H9 (cell line): ENCODE measurements around the gene PCNX3. TPM values are rescaled to one million over a fixed set of nuclear protein-coding genes. Genes with fewer than 3 reads are reported as not detected.

Experiments
- DNase-seq: peaks from one replicate; pipeline ENCODE4 v3.0.0-alpha.2; 2017
- H2AFZ ChIP-seq: one replicate; pipeline ENCODE4 v1.6.1; 2013; ENCODE audit warnings: mild to moderate bottlenecking, low read length, control low read depth, moderate library complexity
- H2AK5ac ChIP-seq: 2 replicates; pipeline ENCODE4 v1.6.1; 2013; ENCODE audit warnings: low read length, control low read depth, mixed read lengths; ENCODE audit not compliant: insufficient read length
- H2BK120ac ChIP-seq: one replicate; pipeline ENCODE4 v1.6.1; 2013; ENCODE audit warnings: low read depth, mild to moderate bottlenecking, low read length, control low read depth, inconsistent platforms; ENCODE audit not compliant: poor library complexity, severe bottlenecking
- H2BK12ac ChIP-seq: 2 replicates; pipeline ENCODE4 v1.6.1; 2013; ENCODE audit warnings: low read length, control low read depth, mixed read lengths, low read depth; ENCODE audit not compliant: insufficient read length
- H2BK15ac ChIP-seq: 2 replicates; pipeline ENCODE4 v1.6.1; 2013; ENCODE audit warnings: low read depth, low read length, control low read depth
- H2BK20ac ChIP-seq: one replicate; pipeline ENCODE4 v1.6.1; 2013; ENCODE audit warnings: low read depth, mild to moderate bottlenecking, low read length, control low read depth, inconsistent platforms; ENCODE audit not compliant: poor library complexity, severe bottlenecking
- H2BK5ac ChIP-seq: 2 replicates; pipeline ENCODE4 v1.6.1; 2013; ENCODE audit warnings: low read length, control low read depth, mixed read lengths; ENCODE audit not compliant: insufficient read length
- H3K14ac ChIP-seq: 2 replicates; pipeline ENCODE4 v1.6.1; 2013; ENCODE audit warnings: low read length, control low read depth; ENCODE audit not compliant: insufficient read depth
- H3K18ac ChIP-seq: 2 replicates; pipeline ENCODE4 v1.6.1; 2013; ENCODE audit warnings: low read depth, mild to moderate bottlenecking, mixed read lengths, low read length, control low read depth; ENCODE audit not compliant: insufficient read length
- H3K23ac ChIP-seq: 2 replicates; pipeline ENCODE4 v1.6.1; 2013; ENCODE audit warnings: low read length, control low read depth, mixed read lengths, low read depth; ENCODE audit not compliant: insufficient read length
- H3K23me2 ChIP-seq: 2 replicates; pipeline ENCODE4 v1.6.1; 2013; ENCODE audit warnings: low read depth, mild to moderate bottlenecking, mixed read lengths, low read length, control low read depth; ENCODE audit not compliant: insufficient read length, poor library complexity, severe bottlenecking
- H3K27ac ChIP-seq: 2 replicates; pipeline ENCODE4 v1.5.1; 2013; ENCODE audit warnings: low read length, control low read depth, mixed read lengths, low read depth; ENCODE audit not compliant: insufficient read length
- H3K27me3 ChIP-seq: 2 replicates; pipeline ENCODE4 v1.6.1; 2013; ENCODE audit warnings: low read length, control low read depth, inconsistent platforms; ENCODE audit not compliant: insufficient read depth
- H3K4ac ChIP-seq: 2 replicates; pipeline ENCODE4 v1.6.1; 2013; ENCODE audit warnings: low read depth, mild to moderate bottlenecking, control low read depth, inconsistent platforms, low read length, moderate library complexity
- H3K4me1 ChIP-seq: 2 replicates; pipeline ENCODE4 v1.6.1; 2013; ENCODE audit warnings: low read length, control low read depth, inconsistent platforms; ENCODE audit not compliant: insufficient read depth
- H3K4me2 ChIP-seq: 2 replicates; pipeline ENCODE4 v1.6.1; 2013; ENCODE audit warnings: low read length, control low read depth, mixed read lengths; ENCODE audit not compliant: insufficient read length, insufficient read depth
- H3K56ac ChIP-seq: 2 replicates; pipeline ENCODE4 v1.6.1; 2013; ENCODE audit warnings: low read depth, mild to moderate bottlenecking, mixed read lengths, low read length, control low read depth; ENCODE audit not compliant: insufficient read length
- H3K79me1 ChIP-seq: 2 replicates; pipeline ENCODE4 v1.6.1; 2013; ENCODE audit warnings: low read depth, mild to moderate bottlenecking, moderate library complexity, low read length, control low read depth, inconsistent platforms; ENCODE audit not compliant: insufficient read depth, poor library complexity, severe bottlenecking
- H3K79me2 ChIP-seq: 2 replicates; pipeline ENCODE4 v1.6.1; 2013; ENCODE audit warnings: low read length, control low read depth, inconsistent platforms; ENCODE audit not compliant: insufficient read depth
- H3K9ac ChIP-seq: 2 replicates; pipeline ENCODE4 v1.6.1; 2013; ENCODE audit warnings: low read length, control low read depth, mixed read lengths; ENCODE audit not compliant: insufficient read length; ENCODE audit errors: extremely low read depth
- H3K9me3 ChIP-seq: one replicate; pipeline ENCODE4 v1.6.1; 2013; ENCODE audit warnings: low read depth, low read length, inconsistent platforms; ENCODE audit not compliant: control insufficient read depth
- H3T11ph ChIP-seq: one replicate; pipeline ENCODE4 v1.6.1; 2013; ENCODE audit warnings: mild to moderate bottlenecking, low read length, control low read depth, inconsistent platforms
- H4K20me1 ChIP-seq: one replicate; pipeline ENCODE4 v1.6.1; 2013; ENCODE audit not compliant: control insufficient read depth, insufficient read length, insufficient read depth
- H4K5ac ChIP-seq: 2 replicates; pipeline ENCODE4 v1.6.1; 2013; ENCODE audit warnings: low read depth, mild to moderate bottlenecking, mixed read lengths, low read length, control low read depth; ENCODE audit not compliant: insufficient read length
- H4K8ac ChIP-seq: replicated peaks from 2 replicates; pipeline ENCODE4 v1.6.1; 2013; ENCODE audit warnings: low read length, control low read depth, mixed read lengths, low read depth; ENCODE audit not compliant: insufficient read length
- H4K91ac ChIP-seq: 2 replicates; pipeline ENCODE4 v1.6.1; 2013; ENCODE audit warnings: low read depth, mild to moderate bottlenecking, moderate library complexity, mixed read lengths, low read length, control low read depth; ENCODE audit not compliant: insufficient read length
- H3K27ac Mint-ChIP-seq, 3 experiments: 2 replicates in 2 of 3; 3 replicates in 1 of 3; pipeline ENCODE4 v1.8.0; 2020 to 2021; ENCODE audit warnings: mixed read lengths in 3 of 3, mild to moderate bottlenecking in 1 of 3, moderate library complexity in 1 of 3
- H3K27me3 Mint-ChIP-seq: 2 replicates; pipeline ENCODE4 v1.8.0; 2021; ENCODE audit warnings: low read depth, mild to moderate bottlenecking, moderate library complexity, mixed read lengths
- H3K36me3 Mint-ChIP-seq, 3 experiments: 2 replicates in 2 of 3; 3 replicates in 1 of 3; pipeline ENCODE4 v1.8.0; 2020 to 2021; ENCODE audit warnings: low read depth in 3 of 3, mixed read lengths in 3 of 3; ENCODE audit not compliant: insufficient read depth in 1 of 3
- H3K4me1 Mint-ChIP-seq, 2 experiments: 2 replicates each; pipeline ENCODE4 v1.8.0; 2020; ENCODE audit warnings: mixed read lengths in 2 of 2
- H3K4me3 Mint-ChIP-seq, 2 experiments: 2 replicates in 1 of 2; 3 replicates in 1 of 2; pipeline ENCODE4 v1.8.0; 2020 to 2021; ENCODE audit warnings: mild to moderate bottlenecking in 2 of 2, mixed read lengths in 2 of 2, moderate library complexity in 1 of 2
- H3K9me3 Mint-ChIP-seq, 2 experiments: 2 replicates in 1 of 2; 3 replicates in 1 of 2; pipeline ENCODE4 v1.8.0; 2020; ENCODE audit warnings: mild to moderate bottlenecking in 2 of 2, mixed read lengths in 2 of 2, moderate library complexity in 1 of 2
- CTCF ChIP-seq: fragments of 200-600 bp; sonication (generic); conservative IDR thresholded peaks from 3 replicates; pipeline ENCODE4 v1.8.0; 2021; ENCODE audit warnings: antibody characterized with exemption, mild to moderate bottlenecking
- total RNA-seq: library from RNA; stranded (reverse); gene quantifications from 2 replicates; pipeline ENCODE4 v1.2.1, GENCODE V29; 2021

The PCNX3 gene
- total RNA-seq, 1 experiment from 2014 or later, result 50.5 TPM

DNA sequence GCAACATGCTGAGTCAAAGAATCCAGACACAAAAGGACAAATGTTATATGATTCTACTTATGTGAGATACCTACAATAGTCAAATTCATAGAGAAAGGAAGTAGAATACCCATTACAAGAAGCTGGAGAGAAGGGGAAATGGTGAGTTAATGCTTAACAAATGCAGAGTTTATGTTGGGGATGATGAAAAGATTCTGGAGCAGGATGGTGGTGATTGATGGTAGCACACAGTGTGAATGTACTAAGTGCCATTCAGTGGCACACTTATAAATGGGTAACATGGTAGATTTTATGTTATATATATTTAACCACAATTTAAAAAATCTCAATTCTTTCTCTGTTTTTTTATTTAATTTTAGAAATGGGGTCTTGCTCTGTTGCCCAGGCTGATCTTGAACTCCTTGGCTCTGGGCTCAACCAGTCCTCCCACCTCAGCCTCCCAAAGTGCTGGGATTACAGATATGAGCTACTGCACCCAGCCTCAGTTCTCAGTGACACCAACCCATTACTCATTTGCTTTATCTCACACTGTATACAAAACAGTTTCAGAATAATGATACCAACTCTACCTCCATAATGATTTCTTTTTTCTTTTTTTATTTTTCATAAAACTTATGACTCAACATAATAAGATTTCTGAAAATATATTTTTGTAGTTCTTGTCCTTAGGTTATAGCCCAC is 56.7 kb downstream of the PCNX3 start:
- no peak overlapping the region for H3K14ac ChIP-seq
- H2AFZ ChIP-seq, result no peak overlapping the region
- H2BK12ac ChIP-seq, result no peak overlapping the region
- no peak overlapping the region for H3K27ac Mint-ChIP-seq
- DNase-seq, result no peak
- no peaks in the 10 kb centered on the region for H3K79me2 ChIP-seq
- no peaks in the 10 kb centered on the region for H3K27me3 ChIP-seq
- H3K4me2 ChIP-seq, result no peak overlapping the region
- H2BK15ac ChIP-seq, result no peak overlapping the region
- no peaks in the 10 kb centered on the region for H3K9me3 ChIP-seq
- no peaks in the 10 kb centered on the region for H3K79me1 ChIP-seq
- H3T11ph ChIP-seq, result no peak overlapping the region
- no peak overlapping the region for H2BK20ac ChIP-seq
- H2AK5ac ChIP-seq, result no peak overlapping the region
- H3K27ac ChIP-seq, result no peak overlapping the region
- no peak overlapping the region for H3K23ac ChIP-seq
- no peak overlapping the region for H4K5ac ChIP-seq
- no peaks in the 10 kb centered on the region for H3K36me3 Mint-ChIP-seq
- H2BK120ac ChIP-seq, result no peak overlapping the region
- no peak overlapping the region for H3K4me3 Mint-ChIP-seq
- H2BK5ac ChIP-seq, result no peak overlapping the region
- H4K8ac ChIP-seq, result no peak overlapping the region
- no peak overlapping the region for H3K56ac ChIP-seq
- H3K4ac ChIP-seq, result no peak overlapping the region
- no peaks in the 10 kb centered on the region for H3K23me2 ChIP-seq
- peaks cover 7% of the 10 kb centered on the region for H3K27me3 Mint-ChIP-seq
- no peak overlapping the region for H4K91ac ChIP-seq
- no peak overlapping the region for H3K18ac ChIP-seq
- TF ChIP-seq CTCF, result no peak
- no peak overlapping the region for H3K9ac ChIP-seq
- no peaks in the 10 kb centered on the region for H3K4me1 Mint-ChIP-seq
- H3K9me3 Mint-ChIP-seq, result no peaks in the 10 kb centered on the region
- H3K4me1 ChIP-seq, result no peaks in the 10 kb centered on the region
- no peaks in the 10 kb centered on the region for H4K20me1 ChIP-seq
